Measurements from ENCODE around the gene TMEM250.

GRCh38 chr9:136083558-136084062 is 35.1 kb downstream of the TMEM250 start:
- no peak for TF ChIP-seq CTCF (IDR thresholded peaks at IDR 0.05)
- no peak for TF ChIP-seq POLR2A (IDR thresholded peaks at IDR 0.05)
